Ovary (tissue), 3 donors: ENCODE measurements around the gene PFKFB4.

Experiments
- CTCF ChIP-seq, 3 donors: fragments of 450-650 bp in 2 of 3; fragments of 200-600 bp in 1 of 3; IDR thresholded peaks; one replicate each; pipeline versions ENCODE4 v1.5.1 to v1.8.0; 2016 to 2022; ENCODE audit warnings: antibody characterized with exemption in 3 of 3, mild to moderate bottlenecking in 1 of 3
- POLR2A ChIP-seq: fragments of 450-650 bp; IDR thresholded peaks from one replicate; pipeline ENCODE4 v1.6.1; 2017; ENCODE audit warnings: antibody characterized with exemption, mild to moderate bottlenecking, moderate library complexity
- donor health status: DM: no; HTN: no; CAD: no.

- no peak for TF ChIP-seq CTCF (IDR thresholded peaks at IDR 0.05)
- TF ChIP-seq POLR2A: no peak
These were observed 1.2 kb downstream of the PFKFB4 start for GRCh38 chr3:48555231-48555948.
